ENCODE results near the gene MYH7B.

DNA sequence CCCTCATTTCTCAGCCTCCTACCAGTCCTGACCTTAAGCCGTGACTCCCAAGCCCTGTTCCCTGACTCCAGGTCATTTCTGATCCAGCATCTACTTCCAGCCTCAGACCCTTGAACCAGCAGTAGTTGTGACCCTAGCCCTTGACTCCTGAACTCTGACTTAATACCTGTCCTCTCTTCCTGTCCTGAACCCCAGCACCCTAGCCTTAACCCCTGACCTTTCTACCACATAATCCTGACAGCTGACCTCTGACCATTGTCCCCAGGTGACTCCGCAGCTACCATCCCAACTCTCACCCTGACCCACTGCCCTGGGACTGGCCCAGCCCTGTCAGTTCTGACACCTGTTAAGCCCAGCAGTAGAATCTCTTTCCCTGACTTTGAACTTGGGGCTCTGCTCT lies 42.1 kb downstream of the MYH7B start:
- peak; percentile 31; the same call in 1 of the 2 replicates for TF ChIP-seq POLR2AphosphoS5 (IDR thresholded peaks at IDR 0.05; ENCODE audit: low read depth, low read length)
- no peak for TF ChIP-seq POLR2A (IDR thresholded peaks at IDR 0.05; ENCODE audit: low read depth, low read length)
